ENCODE measurements around the gene IL4I1.
A peak's percentile ranks its signal among the peaks of the same experiment; 100 is the strongest.

Gene IL4I1

GRCh38 chr19:49850487-49851342 lies 46.0 kb downstream of the IL4I1 start, which contains the start of gene PTOV1:
Gene PTOV1 (plus strand): TSS chr19:49851159.
- H3K4me3 ChIP-seq (ENCODE audit: low read length): peak within 1 kb of the TSS; percentile 87
- no peak for TF ChIP-seq CTCF (conservative IDR thresholded peaks at IDR 0.05; ENCODE audit: low read depth, low read length)
- peak; percentile 55 for DNase-seq (ENCODE audit: low read depth)

GRCh38 chr19:49850221-49850486 lies 46.5 kb downstream of the IL4I1 start:
- DNase-seq (ENCODE audit: low read depth): no peak
- H3K4me3 ChIP-seq (ENCODE audit: low read length): peak overlapping the region; percentile 87
- TF ChIP-seq CTCF (conservative IDR thresholded peaks at IDR 0.05; ENCODE audit: low read depth, low read length): no peak

GRCh38 chr19:49849433-49850220 lies 47.1 kb downstream of the IL4I1 start:
- TF ChIP-seq CTCF (conservative IDR thresholded peaks at IDR 0.05; ENCODE audit: low read depth, low read length): no peak
- DNase-seq (ENCODE audit: low read depth): no peak
- H3K4me3 ChIP-seq (ENCODE audit: low read length): peak overlapping the region; percentile 87

- no peak for TF ChIP-seq CTCF (conservative IDR thresholded peaks at IDR 0.05; ENCODE audit: low read depth, low read length)
- no peak overlapping the region for H3K4me3 ChIP-seq (ENCODE audit: low read length)
- DNase-seq (ENCODE audit: low read depth): no peak
Observed at GRCh38 chr19:49848938-49849337, 47.7 kb downstream of the IL4I1 start.

- no peak overlapping the region for H3K4me3 ChIP-seq (ENCODE audit: low read length)
- TF ChIP-seq CTCF (conservative IDR thresholded peaks at IDR 0.05; ENCODE audit: low read depth, low read length): no peak
- peak; percentile 86 for DNase-seq (ENCODE audit: low read depth)
Observed at GRCh38 chr19:49847731-49848696, 48.7 kb downstream of the IL4I1 start.

- TF ChIP-seq CTCF (conservative IDR thresholded peaks at IDR 0.05; ENCODE audit: low read depth, low read length): no peak
- DNase-seq (ENCODE audit: low read depth): no peak
- H3K4me3 ChIP-seq (ENCODE audit: low read length): no peak overlapping the region
Observed at GRCh38 chr19:49846408-49846807, 50.3 kb downstream of the IL4I1 start.
